ENCODE data around the gene RPL35A.

Gene RPL35A

DNA sequence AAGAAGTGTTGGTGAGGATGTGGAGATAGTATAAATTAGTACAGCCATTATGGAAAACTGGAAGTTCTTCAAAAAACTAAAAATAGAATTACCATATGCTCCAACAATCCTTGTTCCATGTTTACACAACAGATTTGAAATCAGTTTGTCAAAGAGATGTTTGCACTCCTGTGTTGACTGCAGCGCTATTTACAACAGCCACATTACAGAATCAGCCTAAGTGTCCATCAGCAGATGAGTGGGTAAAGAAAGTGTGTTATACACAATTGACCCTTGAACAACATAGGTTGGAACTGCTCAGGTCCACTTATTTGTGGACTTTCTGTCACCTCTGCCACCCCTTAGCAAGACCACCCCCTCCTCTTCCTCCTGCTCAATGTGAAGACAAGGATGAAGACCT is 44.7 kb downstream of the RPL35A start:
- in situ Hi-C loops (cut with HindIII; ENCODE audit: low sequenced_read_pairs) = no loop called here

GRCh38 chr3:197996855-197997254 is 46.9 kb downstream of the RPL35A start:
- in situ Hi-C loops (cut with HindIII; ENCODE audit: low sequenced_read_pairs) = no loop called here

GRCh38 chr3:197997936-197998335 is 47.9 kb downstream of the RPL35A start:
- in situ Hi-C loops (cut with HindIII; ENCODE audit: low sequenced_read_pairs) = no loop called here
